Measurements from ENCODE around the gene BEX1.

- TF ChIP-seq POLR2AphosphoS5 (IDR thresholded peaks at IDR 0.05; ENCODE audit: borderline replicate concordance, low read depth, low read length) (no peak), EZH2 (IDR thresholded peaks at IDR 0.05) (no peak)
These were observed 17.1 kb upstream of the BEX1 start for GRCh38 chrX:103081051-103081450.
